Adrenal gland (tissue), 12 donors: ENCODE results near the gene FBXO22. TPM values are rescaled to one million over a fixed set of nuclear protein-coding genes. Genes with fewer than 3 reads are reported as not detected.
"Not testable (repeated sequence)": the region's sequence is repeated elsewhere in the genome, so short reads cannot be mapped to it uniquely, and the experiment has no call there.

Experiments
- DNase-seq, 7 donors: peaks; one replicate each; pipeline ENCODE4 v3.0.0-alpha.2; 2019 to 2020
- H3K27ac ChIP-seq, 5 donors: fragments of 200-600 bp; sonication (generic) in 4 of 5; 1 replicate in 3 of 5; 2 replicates in 2 of 5; pipeline versions ENCODE4 v1.5.1 to v1.8.0; 2016 to 2020; ENCODE audit warnings: mild to moderate bottlenecking in 1 of 5
- H3K27me3 ChIP-seq: fragments of 200-600 bp; 2 replicates; pipeline ENCODE4 v1.8.0; 2021
- H3K36me3 ChIP-seq, 2 donors: fragments of 200-600 bp; replicated peaks in 1 of 2; 1 replicate in 1 of 2; 2 replicates in 1 of 2; pipeline versions ENCODE4 v1.5.1 to v1.8.0; 2018 to 2022
- H3K4me1 ChIP-seq, 2 donors: fragments of 200-600 bp; replicated peaks in 1 of 2; 1 replicate in 1 of 2; 2 replicates in 1 of 2; pipeline versions ENCODE4 v1.5.1 to v1.8.0; 2018 to 2021
- H3K4me3 ChIP-seq, 4 donors: fragments of 200-600 bp; sonication (generic) in 3 of 4; one replicate each; pipeline ENCODE4 v1.5.1; 2016 to 2018
- H3K9me3 ChIP-seq, 3 donors: fragments of 200-600 bp; sonication (generic) in 1 of 3; replicated peaks in 1 of 3; 1 replicate in 2 of 3; 2 replicates in 1 of 3; pipeline versions ENCODE4 v1.5.1 to v1.8.0; 2016 to 2021
- POLR2A ChIP-seq, 2 donors: fragments of 450-650 bp; IDR thresholded peaks; one replicate each; pipeline ENCODE4 v1.6.1; 2017; ENCODE audit warnings: antibody characterized with exemption in 2 of 2, mild to moderate bottlenecking in 2 of 2, moderate library complexity in 1 of 2
- WGBS, 4 donors: extraction: QIAGEN DNeasy Blood & Tissue Kit in 2 of 4; methylation state at CpG; one replicate each; pipeline versions ENCODE4 v1.1.5 to v1.1.7; 2013 to 2017; 5-methylcytosine and 5-hydroxymethylcytosine counted together
- intact Hi-C, 2 donors: fragments of 100-400 bp; cut with DNase I; formaldehyde crosslinking; loops; one replicate each; pipeline versions ENCODE4 v1.14.1 to v1.15.0; 2022 to 2023
- polyA plus RNA-seq, 3 donors: library from polyadenylated mRNA; stranded (reverse); fragments of 200-250 nt in 2 of 3; fragments of 350-450 nt in 1 of 3; fragmentation: Illumina TruSeq in 1 of 3; extraction: RNeasy Lipid Tissue Mini Kit (QIAGEN cat#74804) in 1 of 3; gene quantifications; one replicate each; pipeline ENCODE4 v1.2.3, GENCODE V29; 2013 to 2014
- total RNA-seq, 9 donors: library from RNA; depleted of rRNA in 4 of 9; stranded (reverse); fragments of >200 nt in 4 of 9; fragments of 120-200 nt in 1 of 9; fragmentation: NEBNext Ultra II Directional in 1 of 9; extraction: Animal tissue kit (Norgen Biotek cat#: 25700) in 1 of 9; gene quantifications; one replicate each; pipeline versions ENCODE4 v1.1.0 to v1.2.4, GENCODE V29; 2013 to 2023
- TF ChIP-seq, protein P1 (sequence below), 6 experiments: fragments of 450-650 bp in 4 of 6; fragments of 200-600 bp in 2 of 6; sonication (generic) in 1 of 6; IDR thresholded peaks; 1 replicate in 5 of 6; 2 replicates in 1 of 6; pipeline versions ENCODE4 v1.5.1 to v1.8.0; 2016 to 2021; ENCODE audit warnings: antibody characterized with exemption in 6 of 6, mild to moderate bottlenecking in 2 of 6, moderate library complexity in 1 of 6
- donor health status: healthy with polysubstance abuse.
- donor health status: Bipolar disorder and iron deficiency.
- donor health status: DM: yes; HTN: yes; CAD: no.
- donor health status: DM: no; HTN: no; CAD: no.
- donor health status: DM: no; HTN: no; CAD: no.
- donor health status: DM: yes; HTN: yes; CAD: no.

The FBXO22 gene
- total and polyA plus RNA-seq, 12 donors = 5.1 to 40.8 (median 24.7) TPM

DNA sequence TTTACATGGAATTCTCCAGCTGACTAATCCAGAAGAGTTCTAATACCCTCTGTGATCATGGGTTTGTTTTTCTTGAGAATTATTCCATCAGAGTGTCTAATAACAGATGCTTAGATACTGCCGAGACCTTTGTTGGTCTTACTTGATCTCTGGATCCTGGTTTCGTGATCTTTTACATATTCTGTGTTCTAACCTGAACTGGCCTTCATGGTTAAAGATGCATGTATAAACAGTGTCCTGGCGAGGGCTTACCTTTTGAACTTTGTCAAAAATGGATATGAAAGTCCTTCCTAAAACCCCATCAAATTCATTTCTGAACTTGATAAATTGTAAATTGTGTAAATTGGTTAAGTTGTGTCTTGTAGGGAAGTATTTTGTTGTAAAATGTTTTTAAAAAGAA, 35.7 kb upstream of the FBXO22 start:
- Histone ChIP-seq H3K27me3 (no peaks in the 10 kb centered on the region), H3K4me1 (peaks cover 0 to 5% of the 10 kb centered on the region in 2 donors), H3K27ac (no peak overlapping the region), H3K36me3 (peaks cover 0 to 7% of the 10 kb centered on the region in 2 donors), H3K9me3 (no peaks in the 10 kb centered on the region), H3K4me3 (no peak overlapping the region)
- TF ChIP-seq, protein P1, sequence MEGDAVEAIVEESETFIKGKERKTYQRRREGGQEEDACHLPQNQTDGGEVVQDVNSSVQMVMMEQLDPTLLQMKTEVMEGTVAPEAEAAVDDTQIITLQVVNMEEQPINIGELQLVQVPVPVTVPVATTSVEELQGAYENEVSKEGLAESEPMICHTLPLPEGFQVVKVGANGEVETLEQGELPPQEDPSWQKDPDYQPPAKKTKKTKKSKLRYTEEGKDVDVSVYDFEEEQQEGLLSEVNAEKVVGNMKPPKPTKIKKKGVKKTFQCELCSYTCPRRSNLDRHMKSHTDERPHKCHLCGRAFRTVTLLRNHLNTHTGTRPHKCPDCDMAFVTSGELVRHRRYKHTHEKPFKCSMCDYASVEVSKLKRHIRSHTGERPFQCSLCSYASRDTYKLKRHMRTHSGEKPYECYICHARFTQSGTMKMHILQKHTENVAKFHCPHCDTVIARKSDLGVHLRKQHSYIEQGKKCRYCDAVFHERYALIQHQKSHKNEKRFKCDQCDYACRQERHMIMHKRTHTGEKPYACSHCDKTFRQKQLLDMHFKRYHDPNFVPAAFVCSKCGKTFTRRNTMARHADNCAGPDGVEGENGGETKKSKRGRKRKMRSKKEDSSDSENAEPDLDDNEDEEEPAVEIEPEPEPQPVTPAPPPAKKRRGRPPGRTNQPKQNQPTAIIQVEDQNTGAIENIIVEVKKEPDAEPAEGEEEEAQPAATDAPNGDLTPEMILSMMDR (IDR thresholded peaks at IDR 0.05) = no peak
- no peak for TF ChIP-seq POLR2A (IDR thresholded peaks at IDR 0.05)
- DNase-seq = no peak
- intact Hi-C loops = no loop called here
- 97 to 98% (median 97%) methylated on average over 3 of the region's 3 CpGs for WGBS, 4 donors

DNA sequence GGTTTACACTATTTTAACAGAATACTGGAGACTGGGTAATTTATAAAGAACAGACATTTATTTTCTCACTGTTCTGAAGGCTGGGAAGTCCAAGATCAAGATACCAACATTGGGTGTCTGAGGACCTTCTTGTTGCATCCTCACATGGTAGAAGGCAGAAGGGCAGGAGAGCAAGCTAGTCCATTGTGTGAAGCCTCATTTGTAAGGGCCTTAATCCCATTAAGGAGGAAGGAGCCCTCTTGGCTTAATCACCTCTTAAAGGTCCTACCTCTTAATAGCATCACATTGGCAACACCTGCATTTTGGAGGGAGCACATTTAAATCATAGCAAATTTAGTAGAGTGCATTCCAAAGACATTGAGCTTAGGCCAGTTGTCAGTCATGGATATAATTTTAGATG, 34.2 kb upstream of the FBXO22 start:
- intact Hi-C loops = no loop called here

DNA sequence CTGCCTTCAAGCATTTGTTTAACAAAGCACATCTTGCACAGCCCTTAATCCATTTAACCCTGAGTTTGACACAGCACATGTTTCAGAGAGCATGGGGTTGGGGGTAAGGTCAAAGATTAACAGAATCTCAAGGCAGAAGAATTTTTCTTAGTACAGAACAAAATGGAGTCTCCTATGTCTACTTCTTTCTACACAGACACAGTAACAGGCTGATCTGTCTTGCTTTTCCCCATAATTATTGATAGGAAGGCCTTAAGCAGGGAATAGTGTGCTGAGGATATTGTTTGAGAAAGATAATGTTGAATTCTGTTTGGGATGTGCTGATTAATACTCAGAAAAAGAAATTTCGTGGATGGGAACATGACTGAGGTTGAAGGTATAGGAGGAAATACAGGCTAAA, 32.1 kb upstream of the FBXO22 start:
- DNase-seq, H3K4me1 ChIP-seq, H3K4me3 ChIP-seq, H3K27ac ChIP-seq, H3K9me3 ChIP-seq, H3K27me3 ChIP-seq, intact Hi-C loops: not testable (repeated sequence)
- 89 to 98% (median 94%) methylated on average over 1 of the region's 1 CpG for whole genome bisulfite sequencing, 4 donors
- peaks cover 0 to 26% of the 10 kb centered on the region in 2 donors for H3K36me3 ChIP-seq

More for the DNA sequence above, 34.2 kb upstream of the FBXO22 start:
- H3K4me3 ChIP-seq = no peak overlapping the region
- peaks cover 0 to 4% of the 10 kb centered on the region in 2 donors for H3K4me1 ChIP-seq
- peaks cover 0 to 19% of the 10 kb centered on the region in 2 donors for H3K36me3 ChIP-seq
- H3K9me3 ChIP-seq = no peaks in the 10 kb centered on the region
- no peaks in the 10 kb centered on the region for H3K27me3 ChIP-seq
- TF ChIP-seq, protein P1 (IDR thresholded peaks at IDR 0.05) = no peak
- no peak for TF ChIP-seq POLR2A (IDR thresholded peaks at IDR 0.05)
- no peak for DNase-seq
- H3K27ac ChIP-seq = no peak overlapping the region

DNA sequence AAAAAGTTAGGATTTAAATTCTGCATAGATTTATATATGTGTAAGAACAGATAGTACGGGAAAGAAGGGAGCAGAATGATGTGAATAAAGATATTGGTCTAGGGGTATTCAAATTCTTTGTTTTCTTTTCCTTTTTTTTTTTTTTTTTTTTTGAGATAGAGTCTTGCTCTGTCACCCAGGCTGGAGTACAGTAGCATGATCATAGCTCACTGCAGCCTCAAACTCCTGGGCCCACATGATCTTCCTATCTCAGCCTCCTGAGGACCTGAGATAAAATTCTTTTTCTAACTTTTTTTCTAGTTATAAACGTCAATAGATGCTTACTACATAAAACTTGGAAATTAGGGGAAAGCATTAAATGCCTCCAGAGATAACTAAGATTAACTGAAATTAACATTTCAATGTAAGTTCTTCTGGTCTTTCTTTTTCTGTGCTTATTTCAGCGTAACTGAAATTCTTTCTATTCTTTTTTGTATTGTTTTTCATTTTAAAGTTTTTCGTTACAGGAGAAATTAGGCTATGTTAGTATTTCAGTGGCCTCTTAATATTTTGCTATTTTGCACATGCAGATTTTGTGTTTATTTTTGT, 31.2 kb upstream of the FBXO22 start:
- no peak overlapping the region for H3K4me3 ChIP-seq
- H3K27me3 ChIP-seq = no peaks in the 10 kb centered on the region
- H3K27ac ChIP-seq = no peak overlapping the region
- DNase-seq = no peak
- no peaks in the 10 kb centered on the region for H3K9me3 ChIP-seq
- WGBS, 4 donors = 84 to 91% (median 87%) methylated on average over 4 of the region's 4 CpGs
- intact Hi-C loops = no loop called here
- H3K4me1 ChIP-seq = no peaks in the 10 kb centered on the region
- peaks cover 0 to 26% of the 10 kb centered on the region in 2 donors for H3K36me3 ChIP-seq
- no peak for TF ChIP-seq POLR2A (IDR thresholded peaks at IDR 0.05)
- TF ChIP-seq, protein P1 (IDR thresholded peaks at IDR 0.05) = no peak

DNA sequence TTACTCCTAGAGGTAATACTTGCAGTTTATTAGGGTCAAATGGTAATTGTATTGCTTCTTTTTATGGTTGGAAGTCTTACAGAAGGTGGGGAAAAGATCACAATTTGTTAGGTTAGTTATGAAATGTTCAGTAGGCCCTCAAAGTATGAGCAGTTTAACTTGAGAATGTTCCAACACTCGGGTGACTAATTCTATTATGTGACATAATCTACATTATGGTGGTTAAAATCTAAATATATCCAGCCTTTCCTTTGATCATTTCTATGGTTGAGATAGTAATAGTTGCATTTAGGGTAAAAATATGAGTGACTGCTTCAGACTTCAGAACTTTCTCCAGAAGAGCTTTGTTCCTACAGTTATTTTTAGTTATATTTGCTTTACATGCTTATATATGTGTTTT, 19.6 kb upstream of the FBXO22 start:
- 81 to 90% (median 87%) methylated on average over 1 of the region's 1 CpG for WGBS, 4 donors
- intact Hi-C loops = no loop called here
- Histone ChIP-seq H3K27me3 (no peaks in the 10 kb centered on the region), H3K4me3 (no peak overlapping the region), H3K27ac (no peak overlapping the region), H3K9me3 (no peaks in the 10 kb centered on the region), H3K36me3 (peaks cover 0 to 13% of the 10 kb centered on the region in 2 donors), H3K4me1 (peaks cover 4 to 10% of the 10 kb centered on the region in 2 donors)
- DNase-seq = no peak
- TF ChIP-seq, protein P1 (IDR thresholded peaks at IDR 0.05) = no peak
- TF ChIP-seq POLR2A (IDR thresholded peaks at IDR 0.05) = no peak
